HEK293T (cell line): ENCODE data around the gene KIZ.

Experiments
- ARNT ChIP-seq: fragments of 450-650 bp; IDR thresholded peaks from 2 replicates; pipeline ENCODE4 v1.6.1; 2017; ENCODE audit warnings: mild to moderate bottlenecking
- FOXA1 ChIP-seq: fragments of 450-650 bp; IDR thresholded peaks from 2 replicates; pipeline ENCODE4 v1.6.1; 2016; ENCODE audit warnings: mild to moderate bottlenecking
- FOXM1 ChIP-seq: fragments of 450-650 bp; IDR thresholded peaks from 2 replicates; pipeline ENCODE4 v1.6.1; 2017; ENCODE audit warnings: mild to moderate bottlenecking, borderline replicate concordance
- L3MBTL2 ChIP-seq: fragments of 450-650 bp; conservative IDR thresholded peaks from 2 replicates; pipeline ENCODE4 v1.6.1; 2016; ENCODE audit warnings: mild to moderate bottlenecking
- LEF1 ChIP-seq: fragments of 450-650 bp; IDR thresholded peaks from 2 replicates; pipeline ENCODE4 v1.6.1; 2017; ENCODE audit warnings: mild to moderate bottlenecking, borderline replicate concordance
- NFRKB ChIP-seq: fragments of 450-650 bp; IDR thresholded peaks from 2 replicates; pipeline ENCODE4 v1.6.1; 2016; ENCODE audit warnings: mild to moderate bottlenecking, moderate library complexity
- PKNOX1 ChIP-seq: fragments of 450-650 bp; IDR thresholded peaks from 2 replicates; pipeline ENCODE4 v1.6.1; 2016
- SP1 ChIP-seq: fragments of 450-650 bp; IDR thresholded peaks from 2 replicates; pipeline ENCODE4 v1.6.1; 2017
- SUZ12 ChIP-seq: fragments of 450-650 bp; IDR thresholded peaks from 2 replicates; pipeline ENCODE4 v1.6.1; 2016; ENCODE audit warnings: mild to moderate bottlenecking
- TARDBP ChIP-seq: fragments of 450-650 bp; IDR thresholded peaks from 2 replicates; pipeline ENCODE4 v1.6.1; 2016

GRCh38 chr20:21117521-21117920 lies 8.4 kb upstream of the KIZ start:
- TF ChIP-seq SUZ12 (no peak), FOXM1 (no peak), L3MBTL2 (no peak), SP1 (no peak), LEF1 (no peak), NFRKB (no peak), PKNOX1 (no peak), TARDBP (no peak), ARNT (no peak), FOXA1 (no peak)
